Measurements from ENCODE around the gene GFRA1.
"Not testable (repeated sequence)": the region's sequence is repeated elsewhere in the genome, so short reads cannot be mapped to it uniquely, and the experiment has no call there.

Gene GFRA1

DNA sequence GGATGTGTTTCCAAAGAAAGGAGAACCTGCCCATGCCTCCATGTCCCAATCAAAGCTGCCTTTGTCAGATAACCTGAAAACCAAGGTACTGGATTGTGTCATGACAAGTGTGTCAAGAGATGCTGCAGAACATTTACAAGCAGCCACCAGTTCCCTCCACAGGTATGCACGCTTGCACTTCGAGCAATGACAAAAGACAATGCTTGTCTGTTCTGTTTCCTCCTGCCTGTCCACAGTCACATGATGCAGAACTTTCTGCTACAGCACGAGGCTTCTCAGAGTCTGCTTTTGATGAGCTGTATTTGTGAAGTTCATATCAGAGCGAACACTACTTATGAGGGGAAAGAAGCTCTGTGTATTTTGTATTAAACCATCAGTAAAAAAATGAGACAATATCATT, 209.9 kb downstream of the GFRA1 start:
- no peaks in the 10 kb centered on the region for H3K27me3 ChIP-seq (ENCODE audit: control insufficient read depth, insufficient read depth, low read length, poor library complexity, severe bottlenecking)
- H3K9me3 ChIP-seq (ENCODE audit: control insufficient read depth, low read length), result no peaks in the 10 kb centered on the region
- H3K4me1 ChIP-seq (ENCODE audit: control insufficient read depth, insufficient read depth, low read length), result peaks cover 5% of the 10 kb centered on the region
- H3K36me3 ChIP-seq (ENCODE audit: control insufficient read depth, insufficient read depth, low read length), result no peaks in the 10 kb centered on the region
- H3K27ac ChIP-seq (ENCODE audit: insufficient read depth, low read depth, low read length, poor library complexity, severe bottlenecking), result no peak overlapping the region
- 88 to 97% methylated on average over 3 to 4 of the region's 4 CpGs for WGBS, 2 experiments
- no peak overlapping the region for H3K4me3 ChIP-seq (ENCODE audit: insufficient read depth, low read depth, low read length)

DNA sequence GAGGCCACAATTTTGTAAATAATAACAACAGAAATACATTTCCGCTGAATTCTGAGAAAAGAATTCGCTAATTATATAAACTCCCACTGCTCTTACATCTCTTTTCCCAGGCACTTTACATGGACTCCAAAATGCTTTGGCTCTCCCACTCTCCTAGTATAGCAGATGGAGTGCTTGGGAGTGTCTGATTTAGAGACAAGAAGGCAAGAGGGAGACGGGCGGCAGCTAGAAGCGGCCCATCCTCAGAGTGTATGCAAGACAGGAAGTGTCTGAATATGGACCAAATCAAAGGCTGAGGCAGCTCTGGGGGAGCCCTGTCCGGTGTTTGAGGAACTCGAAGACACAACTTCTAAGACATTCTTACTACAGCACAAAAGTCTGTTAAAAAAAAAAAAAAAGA, 212.1 kb downstream of the GFRA1 start:
- Histone ChIP-seq H3K9me3 (ENCODE audit: control insufficient read depth, low read length) (no peaks in the 10 kb centered on the region), H3K36me3 (ENCODE audit: control insufficient read depth, insufficient read depth, low read length) (no peaks in the 10 kb centered on the region), H3K4me1 (ENCODE audit: control insufficient read depth, insufficient read depth, low read length) (peaks cover 5% of the 10 kb centered on the region), H3K4me3 (ENCODE audit: insufficient read depth, low read depth, low read length) (no peak overlapping the region), H3K27ac (ENCODE audit: insufficient read depth, low read depth, low read length, poor library complexity, severe bottlenecking) (no peak overlapping the region), H3K27me3 (ENCODE audit: control insufficient read depth, insufficient read depth, low read length, poor library complexity, severe bottlenecking) (no peaks in the 10 kb centered on the region)
- 95% methylated on average over 7 of the region's 7 CpGs for WGBS, 2 experiments

DNA sequence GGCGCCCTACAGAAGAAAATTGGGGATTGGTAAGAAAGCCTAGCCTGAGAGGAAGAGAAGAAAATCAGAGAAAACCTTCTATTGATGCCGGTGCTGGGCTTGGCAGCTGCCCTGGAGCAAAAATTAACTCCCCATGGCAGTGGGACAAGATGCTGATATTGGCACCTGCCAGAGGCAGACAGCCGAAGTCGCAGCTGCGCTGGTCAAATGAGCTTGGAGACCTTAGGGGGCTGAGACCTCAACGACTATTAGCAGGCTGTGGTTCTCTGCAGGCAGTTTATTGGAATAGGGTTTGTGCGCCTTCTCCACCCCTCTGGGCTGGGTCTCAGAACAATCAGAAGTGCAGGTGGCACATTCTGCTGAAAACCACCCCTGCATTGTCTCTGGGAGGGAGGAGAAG, 213.7 kb downstream of the GFRA1 start:
- H3K9me3 ChIP-seq (ENCODE audit: control insufficient read depth, low read length), result no peaks in the 10 kb centered on the region
- H3K4me1 ChIP-seq (ENCODE audit: control insufficient read depth, insufficient read depth, low read length), result peaks cover 5% of the 10 kb centered on the region
- no peaks in the 10 kb centered on the region for H3K27me3 ChIP-seq (ENCODE audit: control insufficient read depth, insufficient read depth, low read length, poor library complexity, severe bottlenecking)
- no peak overlapping the region for H3K27ac ChIP-seq (ENCODE audit: insufficient read depth, low read depth, low read length, poor library complexity, severe bottlenecking)
- H3K36me3 ChIP-seq (ENCODE audit: control insufficient read depth, insufficient read depth, low read length), result no peaks in the 10 kb centered on the region
- H3K4me3 ChIP-seq (ENCODE audit: insufficient read depth, low read depth, low read length), result no peak overlapping the region
- WGBS, 2 experiments, result 82 to 88% methylated on average over 7 of the region's 7 CpGs

DNA sequence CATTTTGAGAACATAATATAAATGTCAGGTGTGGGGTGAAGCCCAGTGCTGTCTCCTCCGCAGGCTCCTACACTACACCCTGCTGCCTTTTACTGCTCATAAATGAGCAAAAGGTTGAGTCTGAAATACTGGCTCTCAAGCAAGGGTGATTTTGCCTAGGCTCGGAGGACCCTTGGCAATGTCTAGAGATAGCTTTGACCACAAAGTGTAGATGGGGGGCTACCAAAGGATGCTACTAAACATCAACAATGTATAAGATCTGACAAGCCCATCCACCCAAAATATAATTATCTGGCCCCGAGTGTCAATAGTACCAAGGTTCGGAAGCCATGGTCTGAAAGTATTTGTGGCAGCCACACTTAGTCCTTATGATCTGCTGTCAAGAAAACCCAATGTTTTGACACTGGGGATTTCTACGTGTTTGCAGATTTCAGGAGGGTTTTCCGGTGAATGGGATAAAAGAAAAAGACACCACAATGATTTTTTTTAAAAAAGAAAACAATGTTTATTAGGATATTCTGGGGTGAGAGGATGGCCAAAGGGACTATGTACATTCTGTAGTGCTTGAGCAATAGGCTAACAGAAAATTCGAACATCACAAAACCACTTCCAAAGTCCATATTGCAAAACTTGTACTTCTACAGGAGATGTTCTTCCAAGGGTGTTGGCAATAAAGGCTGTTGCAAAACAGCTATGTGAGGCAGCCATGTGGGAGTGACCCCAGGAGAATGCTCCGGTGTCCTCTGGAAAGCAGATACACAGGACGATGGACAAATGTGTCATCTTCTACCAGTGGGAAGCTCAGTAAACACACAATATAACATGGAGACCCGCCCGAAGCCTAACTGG, 216.3 kb downstream of the GFRA1 start:
- H3K9me3 ChIP-seq (ENCODE audit: control insufficient read depth, low read length), result no peaks in the 10 kb centered on the region
- no peaks in the 10 kb centered on the region for H3K27me3 ChIP-seq (ENCODE audit: control insufficient read depth, insufficient read depth, low read length, poor library complexity, severe bottlenecking)
- no peak overlapping the region for H3K4me3 ChIP-seq (ENCODE audit: insufficient read depth, low read depth, low read length)
- no peaks in the 10 kb centered on the region for H3K36me3 ChIP-seq (ENCODE audit: control insufficient read depth, insufficient read depth, low read length)
- WGBS, 2 experiments, result 94 to 96% methylated on average over 10 to 11 of the region's 11 CpGs
- peaks cover 5% of the 10 kb centered on the region for H3K4me1 ChIP-seq (ENCODE audit: control insufficient read depth, insufficient read depth, low read length)
- H3K27ac ChIP-seq (ENCODE audit: insufficient read depth, low read depth, low read length, poor library complexity, severe bottlenecking), result no peak overlapping the region

DNA sequence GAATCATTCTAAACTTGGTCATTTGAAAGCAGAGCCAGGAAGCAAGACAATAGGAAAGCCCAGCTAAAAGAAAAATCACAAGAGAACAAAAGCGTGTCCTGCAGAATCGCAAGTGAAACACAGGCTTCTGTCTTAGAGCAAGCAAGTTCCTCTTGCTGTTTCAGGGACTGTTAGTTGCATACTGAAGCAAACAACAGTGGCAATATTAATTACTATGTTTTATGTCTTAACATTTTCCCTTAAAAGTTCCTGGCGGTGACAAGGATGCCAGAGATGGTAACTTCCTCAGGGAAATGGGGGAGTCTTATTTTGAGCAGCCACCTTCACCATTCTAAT, 217.1 kb downstream of the GFRA1 start:
- no peaks in the 10 kb centered on the region for H3K36me3 ChIP-seq (ENCODE audit: control insufficient read depth, insufficient read depth, low read length)
- 81 to 89% methylated on average over 2 to 3 of the region's 3 CpGs for WGBS, 2 experiments
- no peaks in the 10 kb centered on the region for H3K27me3 ChIP-seq (ENCODE audit: control insufficient read depth, insufficient read depth, low read length, poor library complexity, severe bottlenecking)
- no peaks in the 10 kb centered on the region for H3K9me3 ChIP-seq (ENCODE audit: control insufficient read depth, low read length)
- no peak overlapping the region for H3K27ac ChIP-seq (ENCODE audit: insufficient read depth, low read depth, low read length, poor library complexity, severe bottlenecking)
- H3K4me3 ChIP-seq (ENCODE audit: insufficient read depth, low read depth, low read length), result no peak overlapping the region
- H3K4me1 ChIP-seq (ENCODE audit: control insufficient read depth, insufficient read depth, low read length), result peaks cover 5% of the 10 kb centered on the region

DNA sequence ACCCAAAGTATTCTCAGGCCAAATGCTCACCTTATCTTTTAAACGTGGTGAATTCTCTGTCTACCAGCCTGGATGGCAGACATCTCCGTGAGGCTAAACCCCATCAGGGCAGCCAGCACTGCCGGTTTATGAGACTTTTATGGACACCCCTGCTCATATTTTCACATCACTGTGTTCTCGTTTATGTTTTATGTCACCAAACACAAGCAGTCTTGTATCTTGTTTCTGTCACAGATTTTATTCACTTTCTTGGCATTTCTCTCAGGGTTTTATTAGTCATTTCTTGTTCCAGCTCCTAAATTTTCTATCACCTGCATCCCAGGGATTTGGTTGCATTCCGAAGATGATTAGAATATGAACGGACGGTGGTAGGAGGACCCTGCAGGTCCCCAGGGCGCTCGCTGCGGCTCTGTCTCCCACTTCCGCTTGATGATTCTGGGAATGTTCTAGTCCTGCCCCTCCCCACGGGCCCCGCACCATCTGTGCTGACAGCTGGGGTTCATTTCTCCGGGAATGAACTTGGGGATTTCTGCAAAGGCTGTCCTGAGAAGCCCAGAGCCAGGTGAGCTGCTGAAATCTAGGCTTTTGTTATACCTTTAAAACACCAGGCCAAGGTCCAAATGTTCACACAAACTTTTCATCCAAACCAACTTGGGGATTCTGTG, 217.6 kb downstream of the GFRA1 start:
- Histone ChIP-seq H3K27me3 (ENCODE audit: control insufficient read depth, insufficient read depth, low read length, poor library complexity, severe bottlenecking) (no peaks in the 10 kb centered on the region), H3K9me3 (ENCODE audit: control insufficient read depth, low read length) (no peaks in the 10 kb centered on the region), H3K4me1 (ENCODE audit: control insufficient read depth, insufficient read depth, low read length) (peaks cover 5% of the 10 kb centered on the region), H3K4me3 (ENCODE audit: insufficient read depth, low read depth, low read length) (no peak overlapping the region), H3K36me3 (ENCODE audit: control insufficient read depth, insufficient read depth, low read length) (no peaks in the 10 kb centered on the region), H3K27ac (ENCODE audit: insufficient read depth, low read depth, low read length, poor library complexity, severe bottlenecking) (no peak overlapping the region)
- 85 to 86% methylated on average over 14 of the region's 14 CpGs for WGBS, 2 experiments

DNA sequence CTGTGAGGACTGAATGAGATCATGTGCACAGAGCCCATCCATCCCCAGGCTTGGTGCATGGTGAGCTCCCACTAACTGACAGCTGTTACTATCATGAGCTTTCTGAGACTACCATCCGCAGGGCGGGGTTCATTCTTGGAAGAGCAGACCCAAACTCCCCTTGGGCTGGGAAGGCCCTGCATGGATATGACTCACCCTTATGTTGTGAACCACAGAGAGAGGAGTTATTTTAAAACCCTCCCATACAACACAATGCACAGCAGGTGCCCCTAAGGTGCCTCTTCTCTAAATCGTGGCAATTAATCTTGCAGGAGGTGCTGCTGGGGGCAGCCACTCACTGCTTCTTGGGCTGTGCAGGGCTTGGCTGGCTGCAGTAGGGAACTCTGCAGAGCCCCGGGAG, 219.1 kb downstream of the GFRA1 start:
- Histone ChIP-seq H3K27me3 (ENCODE audit: control insufficient read depth, insufficient read depth, low read length, poor library complexity, severe bottlenecking) (no peaks in the 10 kb centered on the region), H3K36me3 (ENCODE audit: control insufficient read depth, insufficient read depth, low read length) (no peaks in the 10 kb centered on the region), H3K4me1 (ENCODE audit: control insufficient read depth, insufficient read depth, low read length) (peaks cover under 1% of the 10 kb centered on the region), H3K9me3 (ENCODE audit: control insufficient read depth, low read length) (no peaks in the 10 kb centered on the region), H3K4me3 (ENCODE audit: insufficient read depth, low read depth, low read length) (no peak overlapping the region), H3K27ac (ENCODE audit: insufficient read depth, low read depth, low read length, poor library complexity, severe bottlenecking) (no peak overlapping the region)
- 63 to 73% methylated on average over 4 of the region's 4 CpGs for WGBS, 2 experiments

DNA sequence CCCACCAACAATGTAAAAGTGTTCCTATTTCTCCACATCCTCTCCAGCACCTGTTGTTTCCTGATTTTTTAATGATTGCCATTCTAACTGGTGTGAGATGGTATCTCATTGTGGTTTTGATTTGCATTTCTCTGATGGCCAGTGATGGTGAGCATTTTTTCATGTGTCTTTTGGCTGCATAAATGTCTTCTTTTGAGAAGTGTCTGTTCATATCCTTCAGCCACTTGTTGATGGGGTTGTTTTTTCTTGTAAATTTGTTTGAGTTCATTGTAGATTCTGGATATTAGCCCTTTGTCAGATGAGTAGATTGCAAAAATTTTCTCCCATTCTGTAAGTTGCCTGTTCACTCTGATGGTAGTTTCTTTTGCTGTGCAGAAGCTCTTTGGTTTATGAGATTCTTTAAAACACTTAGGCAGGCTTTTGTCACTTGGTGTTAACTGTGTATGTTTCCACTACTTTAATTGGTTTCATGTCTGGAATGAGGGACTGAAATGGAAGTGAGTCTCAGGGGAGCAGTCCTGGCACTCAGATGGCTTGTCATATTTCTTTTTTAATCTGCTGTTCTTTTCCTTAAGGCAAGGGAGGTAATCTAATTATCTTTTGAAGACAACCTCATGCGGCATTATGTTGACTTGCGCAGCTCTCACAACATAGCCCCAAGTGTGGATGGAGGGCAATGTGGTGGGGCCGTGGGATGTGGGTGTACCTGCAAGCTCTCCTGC, 219.8 kb downstream of the GFRA1 start:
- H3K4me1 ChIP-seq (ENCODE audit: control insufficient read depth, insufficient read depth, low read length); H3K4me3 ChIP-seq (ENCODE audit: insufficient read depth, low read depth, low read length); H3K36me3 ChIP-seq (ENCODE audit: control insufficient read depth, insufficient read depth, low read length); H3K27me3 ChIP-seq (ENCODE audit: control insufficient read depth, insufficient read depth, low read length, poor library complexity, severe bottlenecking); H3K27ac ChIP-seq (ENCODE audit: insufficient read depth, low read depth, low read length, poor library complexity, severe bottlenecking); H3K9me3 ChIP-seq (ENCODE audit: control insufficient read depth, low read length): not testable (repeated sequence)
- WGBS, 2 experiments, result 90 to 96% methylated on average over 3 of the region's 3 CpGs

DNA sequence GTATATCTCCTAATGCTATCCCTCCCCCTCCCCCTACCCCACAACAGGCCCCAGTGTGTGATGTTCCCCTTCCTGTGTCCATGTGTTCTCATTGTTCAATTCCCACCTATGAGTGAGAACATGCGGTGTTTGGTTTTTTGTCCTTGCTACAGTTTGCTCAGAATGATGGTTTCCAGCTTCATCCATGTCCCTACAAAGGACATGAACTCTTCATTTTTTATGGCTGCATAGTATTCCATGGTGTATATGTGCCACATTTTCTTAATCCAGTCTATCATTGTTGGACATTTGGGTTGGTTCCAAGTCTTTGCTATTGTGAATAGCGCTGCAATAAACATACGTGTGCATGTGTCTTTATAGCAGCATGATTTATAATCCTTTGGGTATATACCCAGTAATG, 220.5 kb downstream of the GFRA1 start:
- H3K27ac ChIP-seq (ENCODE audit: insufficient read depth, low read depth, low read length, poor library complexity, severe bottlenecking); H3K36me3 ChIP-seq (ENCODE audit: control insufficient read depth, insufficient read depth, low read length): not testable (repeated sequence)
- WGBS, 2 experiments, result 67 to 100% methylated on average over 1 of the region's 3 CpGs

DNA sequence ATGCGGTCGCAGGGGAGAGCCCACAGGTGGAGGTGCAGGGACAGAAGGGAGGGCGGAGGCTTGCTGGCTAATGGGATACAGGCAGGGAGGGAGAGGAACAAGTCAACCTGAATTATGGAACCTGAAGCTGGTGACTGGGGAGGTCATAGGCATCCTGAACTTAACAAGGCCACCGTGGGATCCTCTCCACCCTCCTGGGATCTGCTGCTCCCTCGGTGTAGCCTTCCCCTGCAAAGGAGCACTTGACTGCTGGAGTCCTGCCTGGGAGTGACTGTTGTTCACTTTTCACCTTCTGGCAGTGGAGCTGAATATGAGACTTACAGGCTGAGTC, 223.1 kb downstream of the GFRA1 start:
- no peaks in the 10 kb centered on the region for H3K27me3 ChIP-seq (ENCODE audit: control insufficient read depth, insufficient read depth, low read length, poor library complexity, severe bottlenecking)
- no peaks in the 10 kb centered on the region for H3K9me3 ChIP-seq (ENCODE audit: control insufficient read depth, low read length)
- H3K4me3 ChIP-seq (ENCODE audit: insufficient read depth, low read depth, low read length), result no peak overlapping the region
- H3K4me1 ChIP-seq (ENCODE audit: control insufficient read depth, insufficient read depth, low read length), result no peaks in the 10 kb centered on the region
- H3K36me3 ChIP-seq (ENCODE audit: control insufficient read depth, insufficient read depth, low read length), result no peaks in the 10 kb centered on the region
- WGBS, 2 experiments, result 96 to 97% methylated on average over 5 of the region's 5 CpGs
- no peak overlapping the region for H3K27ac ChIP-seq (ENCODE audit: insufficient read depth, low read depth, low read length, poor library complexity, severe bottlenecking)

More for the DNA sequence above, 220.5 kb downstream of the GFRA1 start:
- H3K9me3 ChIP-seq (ENCODE audit: control insufficient read depth, low read length); H3K4me1 ChIP-seq (ENCODE audit: control insufficient read depth, insufficient read depth, low read length); H3K4me3 ChIP-seq (ENCODE audit: insufficient read depth, low read depth, low read length); H3K27me3 ChIP-seq (ENCODE audit: control insufficient read depth, insufficient read depth, low read length, poor library complexity, severe bottlenecking): not testable (repeated sequence)
